ENCODE data around the gene ZNF319.

DNA sequence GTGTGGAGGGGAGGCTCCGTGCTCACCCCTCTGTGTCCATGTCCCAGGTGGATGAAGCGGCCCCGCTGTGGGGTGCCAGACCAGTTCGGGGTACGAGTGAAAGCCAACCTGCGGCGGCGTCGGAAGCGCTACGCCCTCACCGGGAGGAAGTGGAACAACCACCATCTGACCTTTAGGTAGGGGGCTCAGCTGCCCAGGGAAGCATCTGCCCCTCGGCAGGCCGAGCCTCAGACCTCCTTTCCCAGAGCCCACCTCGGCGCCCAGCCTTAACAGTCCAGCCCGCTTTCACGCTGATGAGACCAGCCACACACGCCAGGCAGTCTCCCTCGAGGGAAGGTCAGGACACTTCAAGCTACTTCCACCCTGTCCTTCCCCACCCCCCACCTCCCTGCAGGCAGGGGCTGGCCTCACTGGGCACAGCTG, 37.8 kb upstream of the ZNF319 start:
- TF ChIP-seq, protein P1, sequence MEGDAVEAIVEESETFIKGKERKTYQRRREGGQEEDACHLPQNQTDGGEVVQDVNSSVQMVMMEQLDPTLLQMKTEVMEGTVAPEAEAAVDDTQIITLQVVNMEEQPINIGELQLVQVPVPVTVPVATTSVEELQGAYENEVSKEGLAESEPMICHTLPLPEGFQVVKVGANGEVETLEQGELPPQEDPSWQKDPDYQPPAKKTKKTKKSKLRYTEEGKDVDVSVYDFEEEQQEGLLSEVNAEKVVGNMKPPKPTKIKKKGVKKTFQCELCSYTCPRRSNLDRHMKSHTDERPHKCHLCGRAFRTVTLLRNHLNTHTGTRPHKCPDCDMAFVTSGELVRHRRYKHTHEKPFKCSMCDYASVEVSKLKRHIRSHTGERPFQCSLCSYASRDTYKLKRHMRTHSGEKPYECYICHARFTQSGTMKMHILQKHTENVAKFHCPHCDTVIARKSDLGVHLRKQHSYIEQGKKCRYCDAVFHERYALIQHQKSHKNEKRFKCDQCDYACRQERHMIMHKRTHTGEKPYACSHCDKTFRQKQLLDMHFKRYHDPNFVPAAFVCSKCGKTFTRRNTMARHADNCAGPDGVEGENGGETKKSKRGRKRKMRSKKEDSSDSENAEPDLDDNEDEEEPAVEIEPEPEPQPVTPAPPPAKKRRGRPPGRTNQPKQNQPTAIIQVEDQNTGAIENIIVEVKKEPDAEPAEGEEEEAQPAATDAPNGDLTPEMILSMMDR (IDR thresholded peaks at IDR 0.05) = no peak
- no peak for TF ChIP-seq POLR2A (IDR thresholded peaks at IDR 0.05)

All from thyroid gland (tissue), 4 donors.